ENCODE measurements around the gene CELSR1.
A peak's percentile ranks its signal among the peaks of the same experiment; 100 is the strongest.

The CELSR1 gene

GRCh38 chr22:46569055-46569847 is 31.8 kb upstream of the CELSR1 start:
- Mint-ChIP-seq H3K36me3 (peaks cover 4% of the 10 kb centered on the region), H3K4me1 (no peaks in the 10 kb centered on the region), H3K27ac (no peak overlapping the region), H3K4me3 (no peak overlapping the region), H3K27me3 (peaks cover 24% of the 10 kb centered on the region), H3K9me3 (peaks cover 30% of the 10 kb centered on the region)
- no peak for DNase-seq
- CTCF ChIA-PET, result no interaction called here

- Mint-ChIP-seq H3K36me3 (peaks cover 4% of the 10 kb centered on the region), H3K27me3 (peaks cover 18% of the 10 kb centered on the region), H3K27ac (no peak overlapping the region), H3K9me3 (peaks cover 30% of the 10 kb centered on the region), H3K4me3 (no peak overlapping the region), H3K4me1 (peaks cover 8% of the 10 kb centered on the region)
- no peak for DNase-seq
- CTCF ChIA-PET, result no interaction called here
Observed at GRCh38 chr22:46568102-46568809, 30.8 kb upstream of the CELSR1 start.

DNA sequence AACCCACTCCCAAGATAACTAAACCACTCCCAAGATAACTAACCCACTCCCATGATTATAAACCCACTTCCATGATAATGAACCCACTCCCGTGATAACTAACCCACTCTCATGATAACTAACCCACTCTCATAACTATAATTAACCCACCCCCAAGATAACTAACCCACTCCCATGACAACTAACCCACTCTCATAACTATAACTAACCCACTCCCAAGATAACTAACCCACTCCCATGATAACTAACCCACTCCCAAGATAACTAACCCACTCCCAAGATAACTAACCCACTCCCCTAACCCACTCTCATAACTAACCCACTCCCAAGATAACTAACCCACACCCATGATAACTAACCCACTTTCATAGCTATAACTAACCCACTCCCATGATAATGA is 30.1 kb upstream of the CELSR1 start:
- CTCF ChIA-PET, result no interaction called here

GRCh38 chr22:46564084-46564714 is 26.8 kb upstream of the CELSR1 start:
- Mint-ChIP-seq H3K4me1 (peaks cover 16% of the 10 kb centered on the region), H3K9me3 (peaks cover 12% of the 10 kb centered on the region), H3K27me3 (peaks cover 8% of the 10 kb centered on the region), H3K4me3 (no peak overlapping the region), H3K36me3 (peaks cover 4% of the 10 kb centered on the region), H3K27ac (no peak overlapping the region)
- CTCF ChIA-PET, result interaction anchor here (0.6 to 2.5 kb wide), 28 partner anchors 10 to 253 kb away, joined by 3 to 23 read pairs (median 4); no protein-coding TSS in a partner anchor
- DNase-seq, result no peak

More for the DNA sequence above, 30.1 kb upstream of the CELSR1 start:
- Mint-ChIP-seq H3K27me3 (peaks cover 14% of the 10 kb centered on the region), H3K27ac (no peak overlapping the region), H3K9me3 (peaks cover 30% of the 10 kb centered on the region), H3K4me1 (peaks cover 9% of the 10 kb centered on the region), H3K4me3 (no peak overlapping the region), H3K36me3 (peaks cover 4% of the 10 kb centered on the region)
- DNase-seq, result no peak

- DNase-seq, result peak; percentile 86
- Mint-ChIP-seq H3K4me1 (peaks cover 16% of the 10 kb centered on the region), H3K4me3 (peak overlapping the region; percentile 17), H3K27ac (peak overlapping the region; percentile 52), H3K9me3 (peaks cover 12% of the 10 kb centered on the region), H3K36me3 (peaks cover 4% of the 10 kb centered on the region), H3K27me3 (peaks cover 6% of the 10 kb centered on the region)
- CTCF ChIA-PET, result interaction anchor here (0.6 to 2.5 kb wide), 33 partner anchors 10 to 253 kb away, joined by 3 to 23 read pairs (median 4); no protein-coding TSS in a partner anchor
Observed at GRCh38 chr22:46563381-46564083, 26.1 kb upstream of the CELSR1 start.

GRCh38 chr22:46561435-46561905 is 24.1 kb upstream of the CELSR1 start:
- Mint-ChIP-seq H3K36me3 (no peaks in the 10 kb centered on the region), H3K4me1 (peaks cover 16% of the 10 kb centered on the region), H3K27ac (no peak overlapping the region), H3K27me3 (peaks cover 25% of the 10 kb centered on the region), H3K9me3 (peaks cover 4% of the 10 kb centered on the region), H3K4me3 (no peak overlapping the region)
- CTCF ChIA-PET, result interaction anchor here (0.7 to 1.5 kb wide), 2 partner anchors 9 to 241 kb away, joined by 3 to 6 read pairs; no protein-coding TSS in a partner anchor
- peak; percentile 34 for DNase-seq

DNA sequence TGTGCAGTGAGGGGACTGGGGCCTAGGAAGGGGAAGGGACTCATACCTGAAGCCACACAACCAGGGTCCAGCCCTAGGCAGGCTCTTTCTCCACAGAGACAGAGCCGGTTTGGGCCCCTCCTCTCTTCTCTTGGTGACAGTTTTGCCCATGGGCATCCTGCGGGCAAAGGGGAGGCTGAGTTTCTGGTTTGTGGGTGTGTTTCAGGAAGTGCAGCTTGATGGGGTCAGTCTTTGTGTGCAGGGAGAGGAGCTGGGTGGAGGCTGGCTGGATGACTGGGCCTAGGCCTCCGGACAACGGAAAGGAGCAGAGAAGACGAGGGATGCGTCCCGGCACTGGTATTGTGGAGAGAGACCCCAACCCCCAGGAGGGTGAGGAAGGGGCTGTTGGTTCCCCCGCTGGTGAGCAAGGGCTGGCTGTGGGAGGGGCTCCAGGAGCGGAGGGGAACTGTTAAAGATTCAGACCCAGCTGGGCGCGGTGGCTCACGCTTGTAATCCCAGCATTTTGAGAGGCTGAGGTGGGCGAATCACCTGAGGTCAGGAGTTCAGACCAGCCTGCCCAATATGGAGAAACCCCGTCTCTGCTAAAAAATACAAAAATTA is 23.4 kb upstream of the CELSR1 start:
- no peak overlapping the region for H3K4me3 Mint-ChIP-seq
- DNase-seq, result no peak
- no peaks in the 10 kb centered on the region for H3K36me3 Mint-ChIP-seq
- CTCF ChIA-PET, result interaction anchor here (0.7 to 1.5 kb wide), 2 partner anchors 8 to 242 kb away, joined by 3 to 6 read pairs; no protein-coding TSS in a partner anchor
- H3K9me3 Mint-ChIP-seq, result peaks cover 4% of the 10 kb centered on the region
- H3K27ac Mint-ChIP-seq, result no peak overlapping the region
- H3K27me3 Mint-ChIP-seq, result peaks cover 30% of the 10 kb centered on the region
- H3K4me1 Mint-ChIP-seq, result peaks cover 16% of the 10 kb centered on the region

DNA sequence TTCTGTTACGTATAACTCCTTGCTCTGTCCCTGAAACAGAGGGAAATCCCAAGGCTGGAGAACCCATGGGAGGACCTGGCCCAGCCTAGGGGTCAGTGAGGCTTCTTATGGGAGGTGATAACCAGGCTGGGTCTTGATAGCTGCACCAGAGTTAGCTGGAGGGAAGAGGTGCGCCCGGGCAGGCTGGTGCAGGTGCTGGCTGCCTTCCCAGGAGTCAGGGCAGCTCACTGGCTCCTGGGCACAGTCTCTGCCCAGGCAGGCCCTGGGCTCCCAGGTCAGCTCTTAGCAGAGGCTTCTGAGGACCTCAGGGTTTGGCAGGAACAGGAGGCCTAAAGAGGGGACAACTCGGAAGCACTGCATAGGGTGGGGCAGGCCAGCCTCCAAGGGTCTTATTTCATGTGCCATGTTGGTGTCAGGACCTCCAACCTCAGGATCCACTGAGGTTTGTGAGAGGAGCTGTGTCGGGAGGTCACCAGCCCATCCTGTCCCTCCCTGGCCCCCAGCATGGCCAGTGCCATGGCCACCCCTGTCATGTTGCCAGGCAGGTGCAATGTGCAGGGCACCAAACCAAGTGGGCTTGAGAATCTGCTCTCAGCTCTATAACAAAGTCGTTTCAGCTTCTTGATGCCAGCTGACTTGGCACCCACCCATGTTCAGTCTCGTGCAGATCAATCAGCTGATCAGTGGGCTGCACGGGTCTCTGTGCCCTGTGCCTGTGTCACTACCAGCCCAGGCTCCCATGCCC is 20.5 kb upstream of the CELSR1 start:
- H3K36me3 Mint-ChIP-seq, result no peaks in the 10 kb centered on the region
- no peak overlapping the region for H3K4me3 Mint-ChIP-seq
- no peak for DNase-seq
- H3K27ac Mint-ChIP-seq, result no peak overlapping the region
- CTCF ChIA-PET, result interaction anchor here (1.3 kb wide), 1 partner anchor 190 kb away, joined by 3 read pairs; no protein-coding TSS in a partner anchor
- peaks cover 33% of the 10 kb centered on the region for H3K27me3 Mint-ChIP-seq
- peaks cover 12% of the 10 kb centered on the region for H3K9me3 Mint-ChIP-seq
- peaks cover 7% of the 10 kb centered on the region for H3K4me1 Mint-ChIP-seq

DNA sequence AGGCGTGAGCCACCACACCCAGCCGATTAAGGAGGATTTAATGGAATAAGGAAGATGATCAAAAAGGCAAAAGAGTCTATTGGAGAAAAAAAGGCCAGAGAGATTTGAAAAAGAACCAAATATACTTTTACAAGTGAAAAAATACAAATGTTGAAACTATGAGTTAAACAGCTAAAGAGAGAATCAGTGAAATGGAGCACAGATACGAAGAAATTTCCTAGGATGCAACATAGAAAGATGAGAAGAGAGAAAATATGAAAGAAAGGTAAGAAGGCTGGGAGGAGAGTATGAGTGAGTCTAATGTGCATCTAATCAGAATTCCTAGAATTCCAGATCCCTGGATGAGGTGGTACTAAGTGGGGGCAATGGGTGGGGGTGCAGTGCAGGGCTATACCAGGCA is 19.4 kb upstream of the CELSR1 start:
- H3K27ac Mint-ChIP-seq, result no peak overlapping the region
- H3K4me1 Mint-ChIP-seq, result peaks cover 5% of the 10 kb centered on the region
- peaks cover 36% of the 10 kb centered on the region for H3K27me3 Mint-ChIP-seq
- H3K4me3 Mint-ChIP-seq, result no peak overlapping the region
- CTCF ChIA-PET, result no interaction called here
- H3K36me3 Mint-ChIP-seq, result no peaks in the 10 kb centered on the region
- peaks cover 15% of the 10 kb centered on the region for H3K9me3 Mint-ChIP-seq
- DNase-seq, result no peak

GRCh38 chr22:46553189-46553588 is 15.8 kb upstream of the CELSR1 start:
- Mint-ChIP-seq H3K4me1 (no peaks in the 10 kb centered on the region), H3K36me3 (no peaks in the 10 kb centered on the region), H3K4me3 (no peak overlapping the region), H3K27me3 (peaks cover 55% of the 10 kb centered on the region), H3K9me3 (peaks cover 15% of the 10 kb centered on the region), H3K27ac (no peak overlapping the region)
- CTCF ChIA-PET, result interaction anchor here (0.6 to 1.1 kb wide), 2 partner anchors 8 to 11 kb away, joined by 3 read pairs; no protein-coding TSS in a partner anchor
- no peak for DNase-seq

DNA sequence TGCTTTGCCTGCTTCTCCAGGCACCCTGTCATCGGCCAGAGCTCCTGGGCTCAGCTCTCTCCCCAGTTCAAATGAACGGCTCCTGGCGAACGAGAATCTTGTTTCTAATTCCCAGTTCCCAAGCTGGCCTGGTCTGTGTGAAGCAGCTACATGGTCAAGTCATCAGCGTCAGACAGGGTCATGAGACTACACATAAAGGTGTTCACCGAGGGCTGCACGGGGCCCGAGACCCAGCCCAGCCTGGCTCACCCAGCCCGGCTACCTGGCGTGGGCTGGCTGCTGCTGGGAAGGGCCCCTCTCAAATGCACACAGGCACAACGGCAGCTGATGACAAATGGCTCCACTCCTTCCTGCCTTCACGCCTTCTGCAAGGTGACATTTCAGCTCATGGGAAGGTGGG is 14.6 kb upstream of the CELSR1 start:
- H3K27me3 Mint-ChIP-seq, result peaks cover 56% of the 10 kb centered on the region
- H3K4me1 Mint-ChIP-seq, result no peaks in the 10 kb centered on the region
- H3K36me3 Mint-ChIP-seq, result no peaks in the 10 kb centered on the region
- no peak overlapping the region for H3K4me3 Mint-ChIP-seq
- H3K9me3 Mint-ChIP-seq, result peaks cover 15% of the 10 kb centered on the region
- CTCF ChIA-PET, result interaction anchor here (1.0 to 1.4 kb wide), 2 partner anchors 11 to 187 kb away, joined by 3 to 5 read pairs; no protein-coding TSS in a partner anchor
- H3K27ac Mint-ChIP-seq, result no peak overlapping the region
- DNase-seq, result no peak

GRCh38 chr22:46551321-46551720 is 13.9 kb upstream of the CELSR1 start:
- no peaks in the 10 kb centered on the region for H3K36me3 Mint-ChIP-seq
- H3K27ac Mint-ChIP-seq, result no peak overlapping the region
- no peaks in the 10 kb centered on the region for H3K4me1 Mint-ChIP-seq
- CTCF ChIA-PET, result interaction anchor here (1.0 to 1.4 kb wide), 2 partner anchors 12 to 186 kb away, joined by 3 to 5 read pairs; no protein-coding TSS in a partner anchor
- H3K9me3 Mint-ChIP-seq, result peaks cover 11% of the 10 kb centered on the region
- H3K4me3 Mint-ChIP-seq, result no peak overlapping the region
- peaks cover 56% of the 10 kb centered on the region for H3K27me3 Mint-ChIP-seq
- DNase-seq, result no peak

Measured in activated naive CD4-positive, alpha-beta T cell treated with anti-CD3 and anti-CD28 coated beads, Interleukin-2, amount 10 ng/mL, durations not matched to agents 7 days and 5 days (primary cell).